NCI-H2107 treated with DMSO at 0.1 percent for 48 hours (cell line): ENCODE measurements around the gene SPOPL.
A peak's percentile ranks its signal among the peaks of the same experiment; 100 is the strongest.

Experiments
- DNase-seq: peaks from one replicate; lab custom pipeline; 2025; ENCODE audit not compliant: unreplicated experiment; lab: John Stamatoyannopoulos, UW

Gene SPOPL

GRCh38 chr2:138494265-138494966 is 7.2 kb upstream of the SPOPL start:
- DNase-seq = no peak

- DNase-seq = no peak
Measured at GRCh38 chr2:138495384-138495783, 6.2 kb upstream of the SPOPL start.

GRCh38 chr2:138496096-138496651 is 5.4 kb upstream of the SPOPL start:
- DNase-seq = no peak

- no peak for DNase-seq
Measured at GRCh38 chr2:138497294-138497693, 4.3 kb upstream of the SPOPL start.

- DNase-seq = no peak
Measured at GRCh38 chr2:138499684-138500083, 1.9 kb upstream of the SPOPL start.

GRCh38 chr2:138500592-138501424 is 762 bp upstream of the SPOPL start:
- no peak for DNase-seq

- DNase-seq = peak; percentile 33
Measured at GRCh38 chr2:138502255-138503086, 901 bp downstream of the SPOPL start.

- DNase-seq = no peak
Measured at GRCh38 chr2:138503087-138503442, 1.5 kb downstream of the SPOPL start.

- no peak for DNase-seq
Measured at GRCh38 chr2:138503652-138504051, 2.1 kb downstream of the SPOPL start.

GRCh38 chr2:138504092-138504491 is 2.5 kb downstream of the SPOPL start:
- DNase-seq = no peak

GRCh38 chr2:138504546-138505235 is 3.1 kb downstream of the SPOPL start:
- DNase-seq = no peak

GRCh38 chr2:138507267-138507666 is 5.7 kb downstream of the SPOPL start:
- no peak for DNase-seq

- DNase-seq = no peak
Measured at GRCh38 chr2:138510319-138510718, 8.7 kb downstream of the SPOPL start.

- no peak for DNase-seq
Measured at GRCh38 chr2:138512672-138513071, 11.1 kb downstream of the SPOPL start.

- DNase-seq = no peak
Measured at GRCh38 chr2:138514173-138514572, 12.6 kb downstream of the SPOPL start.

- no peak for DNase-seq
Measured at GRCh38 chr2:138515092-138515491, 13.5 kb downstream of the SPOPL start.

- DNase-seq = no peak
Measured at GRCh38 chr2:138516030-138516704, 14.6 kb downstream of the SPOPL start.

GRCh38 chr2:138518860-138519259 is 17.3 kb downstream of the SPOPL start:
- no peak for DNase-seq

- no peak for DNase-seq
Measured at GRCh38 chr2:138521821-138522220, 20.3 kb downstream of the SPOPL start.

- no peak for DNase-seq
Measured at GRCh38 chr2:138522556-138522955, 21.0 kb downstream of the SPOPL start.
